KMS-11 (cell line): ENCODE results near the gene FILIP1.

ENCODE experiments used
- H2AFZ ChIP-seq: fragments of 200-600 bp; sonication (generic); 2 replicates; pipeline ENCODE4 v1.6.1; 2016; ENCODE audit warnings: antibody characterized with exemption, mixed run types, low read depth
- H3K27ac ChIP-seq: fragments of 200-600 bp; sonication (generic); 2 replicates; pipeline ENCODE4 v1.6.1; 2016; ENCODE audit warnings: mild to moderate bottlenecking, mixed run types
- H3K27me3 ChIP-seq: fragments of 200-600 bp; sonication (generic); 2 replicates; pipeline ENCODE4 v1.6.1; 2017; ENCODE audit warnings: mild to moderate bottlenecking, low read depth, mixed run types, moderate library complexity; ENCODE audit not compliant: insufficient read depth
- H3K36me3 ChIP-seq: fragments of 200-600 bp; sonication (generic); 2 replicates; pipeline ENCODE4 v1.6.1; 2017; ENCODE audit warnings: mild to moderate bottlenecking, mixed run types; ENCODE audit not compliant: insufficient read depth
- H3K4me1 ChIP-seq: fragments of 200-600 bp; sonication (generic); 2 replicates; pipeline ENCODE4 v1.6.1; 2016; ENCODE audit warnings: mild to moderate bottlenecking, low read depth, mixed run types; ENCODE audit not compliant: poor library complexity, severe bottlenecking
- H3K4me2 ChIP-seq: fragments of 200-600 bp; sonication (generic); 2 replicates; pipeline ENCODE4 v1.7.0; 2016; ENCODE audit warnings: mild to moderate bottlenecking, mixed run types
- H3K4me3 ChIP-seq: fragments of 200-600 bp; sonication (generic); IDR thresholded peaks from 2 replicates; pipeline ENCODE4 v1.6.1; 2017; ENCODE audit warnings: low read depth, low read length, mixed read lengths; ENCODE audit not compliant: insufficient read depth
- H3K79me2 ChIP-seq: fragments of 200-600 bp; sonication (generic); 2 replicates; pipeline ENCODE4 v1.6.1; 2016; ENCODE audit warnings: low read depth, mixed run types; ENCODE audit not compliant: insufficient read depth
- H3K9ac ChIP-seq: fragments of 200-600 bp; sonication (generic); 2 replicates; pipeline ENCODE4 v1.6.1; 2016; ENCODE audit warnings: mild to moderate bottlenecking, mixed run types
- H4K20me1 ChIP-seq: fragments of 200-600 bp; sonication (generic); 2 replicates; pipeline ENCODE4 v1.6.1; 2016; ENCODE audit warnings: mild to moderate bottlenecking, mixed run types; ENCODE audit not compliant: insufficient read depth
- CTCF ChIP-seq: fragments of 200-600 bp; sonication (generic); conservative IDR thresholded peaks from 2 replicates; pipeline ENCODE4 v1.6.1; 2017; ENCODE audit warnings: low read depth, mild to moderate bottlenecking, antibody characterized with exemption, low read length, moderate library complexity, mixed read lengths

FILIP1 gene

GRCh38 chr6:75483136-75483952, 10.3 kb downstream of the FILIP1 start:
- H2AFZ ChIP-seq: no peak overlapping the region
- H3K36me3 ChIP-seq: no peaks in the 10 kb centered on the region
- no peaks in the 10 kb centered on the region for H4K20me1 ChIP-seq
- H3K27me3 ChIP-seq: no peaks in the 10 kb centered on the region
- no peak for TF ChIP-seq CTCF
- no peaks in the 10 kb centered on the region for H3K79me2 ChIP-seq
- no peak overlapping the region for H3K4me2 ChIP-seq
- H3K4me1 ChIP-seq: no peaks in the 10 kb centered on the region
- no peak overlapping the region for H3K4me3 ChIP-seq
- no peak overlapping the region for H3K27ac ChIP-seq
- H3K9ac ChIP-seq: no peak overlapping the region

- Histone ChIP-seq H2AFZ (no peak overlapping the region), H3K27ac (no peak overlapping the region), H3K79me2 (no peaks in the 10 kb centered on the region), H3K4me2 (no peak overlapping the region), H3K27me3 (no peaks in the 10 kb centered on the region), H3K9ac (no peak overlapping the region), H3K36me3 (no peaks in the 10 kb centered on the region), H3K4me3 (no peak overlapping the region), H4K20me1 (no peaks in the 10 kb centered on the region), H3K4me1 (no peaks in the 10 kb centered on the region)
- no peak for TF ChIP-seq CTCF
Measured at GRCh38 chr6:75481936-75482593, 11.5 kb downstream of the FILIP1 start.

GRCh38 chr6:75481394-75481793, 12.2 kb downstream of the FILIP1 start:
- H3K27ac ChIP-seq: no peak overlapping the region
- no peak for TF ChIP-seq CTCF
- no peak overlapping the region for H3K4me3 ChIP-seq
- no peaks in the 10 kb centered on the region for H3K36me3 ChIP-seq
- H2AFZ ChIP-seq: no peak overlapping the region
- H3K4me2 ChIP-seq: no peak overlapping the region
- H3K9ac ChIP-seq: no peak overlapping the region
- H4K20me1 ChIP-seq: no peaks in the 10 kb centered on the region
- no peaks in the 10 kb centered on the region for H3K79me2 ChIP-seq
- no peaks in the 10 kb centered on the region for H3K27me3 ChIP-seq
- H3K4me1 ChIP-seq: no peaks in the 10 kb centered on the region

GRCh38 chr6:75480425-75480824, 13.2 kb downstream of the FILIP1 start:
- TF ChIP-seq CTCF: no peak
- Histone ChIP-seq H3K27ac (no peak overlapping the region), H3K9ac (no peak overlapping the region), H3K36me3 (no peaks in the 10 kb centered on the region), H3K4me1 (no peaks in the 10 kb centered on the region), H3K4me3 (no peak overlapping the region), H3K27me3 (no peaks in the 10 kb centered on the region), H3K4me2 (no peak overlapping the region), H4K20me1 (no peaks in the 10 kb centered on the region), H3K79me2 (no peaks in the 10 kb centered on the region), H2AFZ (no peak overlapping the region)
